ENCODE results near the gene THRB.

The THRB gene

GRCh38 chr3:24199775-24200247, 294.8 kb downstream of the THRB start (continued):
- no peak for TF ChIP-seq ZNF585B (tag by site-specific recombination; IDR thresholded peaks at IDR 0.05)

- ChIA-PET POLR2A (no interaction called here), CTCF (no interaction called here)
- no peaks in the 10 kb centered on the region for H3K4me1 ChIP-seq (ENCODE audit: control insufficient read depth, insufficient read depth, low read length)
- no peak overlapping the region for H3K27ac ChIP-seq (ENCODE audit: extremely low read depth, low read depth, low read length)
- H3K36me3 ChIP-seq (ENCODE audit: control insufficient read depth in 2 of 2, insufficient read depth in 1 of 2, low read length in 2 of 2): no peaks in the 10 kb centered on the region
- peak; percentile 39; the same call in 1 of the 2 replicates for TF ChIP-seq WT1 (tag by site-specific recombination; IDR thresholded peaks at IDR 0.05)
- peak; percentile 24; the same call in 1 of the 2 replicates for TF ChIP-seq PRDM6 (tag by site-specific recombination; IDR thresholded peaks at IDR 0.05)
- no peak for TF ChIP-seq ZNF324 (tag by site-specific recombination; IDR thresholded peaks at IDR 0.05)
- TF ChIP-seq BCL11A (tag by site-specific recombination; IDR thresholded peaks at IDR 0.05; ENCODE audit: low read depth): no peak
- 0 out of 2 replicates have a peak, but pooled peaks have one; percentile 23 for TF ChIP-seq OSR2 (tag by site-specific recombination; IDR thresholded peaks at IDR 0.05)
- TF ChIP-seq ZNF843 (tag by site-specific recombination; IDR thresholded peaks at IDR 0.05): 0 out of 2 replicates have a peak, but pooled peaks have one; percentile 24
- no peak overlapping the region for H3K4me3 ChIP-seq (ENCODE audit: low read depth, low read length)
- H3K9me3 ChIP-seq (ENCODE audit: control insufficient read depth, insufficient read depth, low read depth, low read length): no peaks in the 10 kb centered on the region
Measured at GRCh38 chr3:24199300-24199699, 295.4 kb downstream of the THRB start.

- Histone ChIP-seq H3K4me3 (ENCODE audit: low read depth, low read length) (no peak overlapping the region), H3K4me1 (ENCODE audit: control insufficient read depth, insufficient read depth, low read length) (no peaks in the 10 kb centered on the region), H3K36me3 (ENCODE audit: control insufficient read depth in 2 of 2, insufficient read depth in 1 of 2, low read length in 2 of 2) (no peaks in the 10 kb centered on the region), H3K27ac (ENCODE audit: extremely low read depth, low read depth, low read length) (no peak overlapping the region), H3K9me3 (ENCODE audit: control insufficient read depth, insufficient read depth, low read depth, low read length) (no peaks in the 10 kb centered on the region)
- TF ChIP-seq GLI4 (tag by site-specific recombination; IDR thresholded peaks at IDR 0.05): no peak
- no peak for TF ChIP-seq OVOL3 (tag by site-specific recombination; IDR thresholded peaks at IDR 0.05)
- no peak for TF ChIP-seq ZNF280D (tag by site-specific recombination; IDR thresholded peaks at IDR 0.05)
- TF ChIP-seq WT1 (tag by site-specific recombination; IDR thresholded peaks at IDR 0.05): peak; percentile 83
- CTCF ChIA-PET: interaction anchor here (0.9 kb wide), 1 partner anchor 13 kb away, joined by 10 read pairs; no protein-coding TSS in a partner anchor
- POLR2A ChIA-PET: interaction anchor here (0.7 kb wide), 1 partner anchor 12 kb away, joined by 5 read pairs; no protein-coding TSS in a partner anchor
Measured at GRCh38 chr3:24198728-24199127, 295.9 kb downstream of the THRB start.

- POLR2A ChIA-PET: interaction anchor here (0.7 kb wide), 1 partner anchor 11 kb away, joined by 5 read pairs; no protein-coding TSS in a partner anchor
- Histone ChIP-seq H3K4me1 (ENCODE audit: control insufficient read depth, insufficient read depth, low read length) (no peaks in the 10 kb centered on the region), H3K9me3 (ENCODE audit: control insufficient read depth, insufficient read depth, low read depth, low read length) (no peaks in the 10 kb centered on the region), H3K27ac (ENCODE audit: extremely low read depth, low read depth, low read length) (no peak overlapping the region), H3K4me3 (ENCODE audit: low read depth, low read length) (no peak overlapping the region), H3K36me3 (ENCODE audit: control insufficient read depth in 2 of 2, insufficient read depth in 1 of 2, low read length in 2 of 2) (no peaks in the 10 kb centered on the region)
- CTCF ChIA-PET: interaction anchor here (0.6 kb wide), 1 partner anchor 1215 kb away, joined by 3 read pairs; no protein-coding TSS in a partner anchor
- TF ChIP-seq HOXA7 (CRISPR knock-in tag; IDR thresholded peaks at IDR 0.05; ENCODE audit: borderline replicate concordance): no peak
- no peak for TF ChIP-seq ZNF239 (tag by site-specific recombination; IDR thresholded peaks at IDR 0.05)
- TF ChIP-seq ZNF692 (tag by site-specific recombination; IDR thresholded peaks at IDR 0.05): no peak
- no peak for TF ChIP-seq ZNF121 (tag by site-specific recombination; IDR thresholded peaks at IDR 0.05)
- TF ChIP-seq ZNF140 (tag by site-specific recombination; IDR thresholded peaks at IDR 0.05): no peak
- no peak for TF ChIP-seq ZNF585B (tag by site-specific recombination; IDR thresholded peaks at IDR 0.05)
- no peak for TF ChIP-seq ZNF510 (tag by site-specific recombination; IDR thresholded peaks at IDR 0.05; ENCODE audit: insufficient replicate concordance)
Measured at GRCh38 chr3:24197809-24198208, 296.8 kb downstream of the THRB start.
